GM18858 (cell line): ENCODE measurements around the gene SDK2.

ENCODE experiments used
- ATAC-seq: cut with Tn5 transposase; IDR thresholded peaks from one replicate; pipeline ENCODE4 v1.9.1; 2021; ENCODE audit not compliant: unreplicated experiment

Gene SDK2

DNA sequence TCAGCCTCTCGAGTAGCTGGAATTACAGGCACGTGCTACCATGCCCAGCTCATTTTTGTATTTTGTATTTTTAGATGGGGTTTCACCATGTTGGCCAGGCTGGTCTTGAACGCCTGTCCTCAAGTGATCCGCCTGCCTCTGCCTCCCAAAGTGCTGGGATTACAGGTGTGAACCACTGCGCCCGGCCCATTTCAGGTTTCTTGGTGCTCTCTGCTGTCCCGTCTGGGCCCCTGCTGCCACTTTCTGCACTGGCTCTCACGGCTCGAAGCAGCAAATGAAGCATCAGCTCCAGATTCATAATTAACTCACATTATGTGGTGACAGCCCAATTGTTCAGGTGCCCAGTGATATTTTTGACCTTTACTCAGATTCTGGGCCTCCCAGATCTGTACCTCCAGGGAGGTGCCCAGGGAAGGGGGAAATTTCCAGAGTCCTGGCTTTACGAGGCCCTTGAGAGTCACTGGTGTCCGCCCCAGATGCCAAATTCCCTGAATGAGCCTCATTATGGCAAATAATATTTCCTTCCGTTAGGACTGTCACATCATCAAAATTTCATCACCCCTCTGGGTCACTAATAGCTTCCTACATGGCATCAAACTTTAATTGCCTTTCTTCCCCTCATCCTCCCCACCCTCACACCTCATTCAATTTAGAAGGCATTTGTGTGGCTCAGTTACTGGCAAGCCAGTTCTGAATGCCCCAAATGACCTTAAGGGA lies 9.0 kb downstream of the SDK2 start:
- ATAC-seq = no peak

DNA sequence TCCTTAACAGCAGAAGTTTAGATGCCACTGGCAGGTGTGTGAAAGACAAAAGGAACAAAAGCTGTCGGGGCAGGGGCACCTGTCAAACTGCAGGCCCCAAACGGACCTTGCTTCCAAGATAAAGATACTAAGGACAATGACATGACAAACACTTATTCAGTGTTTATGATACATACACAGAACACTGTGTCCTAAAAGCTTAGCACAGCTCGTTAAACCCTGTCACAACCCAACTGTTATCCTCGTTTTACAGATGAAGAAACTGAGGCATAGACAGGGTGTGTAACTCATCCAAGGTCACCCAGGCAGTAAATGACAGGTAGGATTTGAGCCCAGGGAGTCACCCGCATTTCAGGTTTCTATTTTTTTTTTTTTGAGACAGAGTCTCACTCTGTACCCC lies 9.6 kb downstream of the SDK2 start:
- no peak for ATAC-seq

DNA sequence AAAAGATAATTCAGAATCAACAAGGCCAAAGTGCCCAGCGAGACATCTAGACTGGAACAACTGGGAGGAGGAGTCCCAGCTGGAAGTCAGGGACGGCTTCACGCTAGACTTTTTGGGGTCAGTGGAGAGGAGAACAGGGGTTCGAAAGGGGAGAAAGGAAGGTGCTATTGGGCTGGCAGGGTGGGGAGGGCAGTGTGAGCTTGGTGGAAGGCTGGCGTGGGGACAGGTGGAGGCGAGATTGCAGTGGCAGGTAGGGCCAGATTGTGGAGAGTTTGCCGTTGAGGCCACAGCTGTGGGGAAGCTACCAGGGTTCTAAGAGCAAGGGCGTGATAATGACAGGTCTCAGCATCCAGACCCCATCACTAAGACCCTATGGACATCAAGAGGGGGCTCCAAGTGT lies 10.5 kb downstream of the SDK2 start:
- no peak for ATAC-seq

DNA sequence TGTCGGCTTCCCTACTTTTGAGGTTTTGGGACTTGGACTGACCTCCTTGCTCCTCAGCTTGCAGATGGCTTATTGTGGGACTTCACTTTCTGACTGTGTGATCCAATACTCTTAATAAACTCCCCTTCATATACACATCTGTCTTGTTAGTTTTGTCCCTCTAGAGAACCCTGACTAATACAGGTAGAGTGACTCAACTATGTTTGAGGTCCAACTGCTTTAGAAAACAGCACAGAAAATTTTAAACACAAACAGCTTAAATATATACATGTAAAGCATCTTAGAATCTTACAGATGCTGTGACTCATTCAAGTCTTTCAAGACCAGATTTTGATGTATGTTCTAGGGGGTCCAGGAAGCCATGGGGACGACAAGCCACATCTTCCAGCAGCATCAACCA lies 11.7 kb downstream of the SDK2 start:
- ATAC-seq = no peak

DNA sequence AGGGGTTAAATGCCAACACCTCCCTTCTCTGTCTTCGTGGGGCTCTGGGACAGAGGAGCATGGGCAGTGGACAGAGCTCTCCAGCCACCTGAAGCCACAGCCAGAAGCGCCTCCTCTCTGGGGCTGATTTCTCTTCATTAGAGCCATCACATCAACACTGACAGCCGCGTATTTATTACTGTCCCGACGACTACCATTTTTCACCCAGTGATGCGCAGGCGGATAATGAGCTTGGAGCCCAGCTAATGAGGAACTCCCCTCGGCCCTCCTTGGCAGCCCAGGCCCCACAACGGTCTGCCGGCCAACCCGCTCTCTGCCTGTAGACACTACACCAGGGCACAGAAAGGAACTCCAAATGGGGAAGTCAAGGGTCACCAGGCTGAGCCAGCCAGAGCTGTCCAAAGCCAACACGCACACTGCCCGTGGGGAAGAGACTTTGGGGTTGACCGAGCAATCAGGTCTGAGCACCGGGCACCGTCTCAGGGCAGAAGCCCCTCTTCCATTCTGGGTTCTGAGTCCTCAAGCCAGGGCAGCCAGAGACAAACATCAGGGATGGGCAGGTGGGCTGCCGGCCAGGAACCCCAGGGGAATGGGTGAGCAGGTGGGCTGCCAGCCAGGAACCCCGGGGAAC lies 13.2 kb downstream of the SDK2 start:
- no peak for ATAC-seq

DNA sequence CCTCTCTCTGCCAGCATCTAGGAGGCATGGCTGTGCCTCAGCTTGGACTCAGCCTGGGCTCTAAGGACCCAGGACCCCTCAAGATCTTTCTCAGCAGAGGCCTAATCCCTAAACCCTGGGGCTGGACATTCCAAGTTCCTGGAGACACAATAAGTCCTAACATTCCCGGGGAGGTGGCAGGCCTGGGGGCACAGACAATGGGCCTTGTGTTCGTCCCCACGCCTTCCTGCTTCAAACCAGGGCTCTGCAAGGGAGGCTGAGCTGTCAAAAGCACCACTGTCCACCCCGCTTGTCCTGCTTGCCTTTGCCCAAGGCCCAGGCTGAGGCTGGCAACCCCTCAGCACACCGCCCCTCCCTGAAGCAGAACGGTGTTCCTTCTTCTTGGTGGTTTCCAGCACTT lies 13.7 kb downstream of the SDK2 start:
- no peak for ATAC-seq

DNA sequence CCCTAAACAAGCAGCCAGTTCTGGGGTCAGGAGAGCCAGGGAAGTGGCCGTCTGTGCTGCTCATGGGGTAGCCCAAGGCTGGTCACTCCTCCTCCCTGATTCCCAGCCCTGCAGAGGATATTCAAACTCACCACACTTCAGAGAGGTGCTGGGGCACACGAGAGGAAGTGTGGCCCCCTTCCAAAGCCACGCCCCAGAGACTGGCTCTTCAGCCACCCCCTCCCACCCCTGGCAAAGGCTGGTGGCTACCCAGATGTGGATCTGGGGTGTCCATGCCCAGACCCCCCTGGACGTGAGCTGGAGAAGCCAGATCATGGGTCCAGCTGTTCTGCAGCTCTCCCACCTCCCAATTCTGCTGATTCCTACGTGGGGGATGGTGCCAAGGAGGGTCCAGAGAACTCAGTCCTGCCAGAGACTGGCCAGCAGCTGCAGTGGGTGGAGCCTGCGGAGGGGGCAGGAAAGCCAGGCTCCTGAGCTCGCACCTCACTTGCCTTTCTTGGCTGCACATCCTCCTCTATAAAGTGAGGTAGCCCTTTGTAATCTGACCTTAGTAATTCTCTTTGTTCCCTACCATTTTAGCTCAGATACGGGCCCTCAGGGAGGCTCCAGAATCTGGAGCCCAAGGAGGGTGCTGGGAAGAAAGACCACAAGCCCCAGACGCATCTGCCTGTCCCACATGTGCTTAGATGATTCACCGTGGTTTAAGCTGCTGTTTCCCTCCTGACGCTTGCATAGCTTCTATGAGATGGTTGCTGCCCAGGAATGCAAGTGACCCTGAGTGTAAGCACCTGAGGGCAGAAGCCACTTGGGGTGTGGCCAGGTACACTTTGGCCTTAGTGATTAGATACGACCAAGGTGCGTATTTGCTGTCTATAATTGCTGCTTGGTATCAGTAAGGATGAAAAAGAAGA lies 15.3 kb downstream of the SDK2 start:
- ATAC-seq = no peak

DNA sequence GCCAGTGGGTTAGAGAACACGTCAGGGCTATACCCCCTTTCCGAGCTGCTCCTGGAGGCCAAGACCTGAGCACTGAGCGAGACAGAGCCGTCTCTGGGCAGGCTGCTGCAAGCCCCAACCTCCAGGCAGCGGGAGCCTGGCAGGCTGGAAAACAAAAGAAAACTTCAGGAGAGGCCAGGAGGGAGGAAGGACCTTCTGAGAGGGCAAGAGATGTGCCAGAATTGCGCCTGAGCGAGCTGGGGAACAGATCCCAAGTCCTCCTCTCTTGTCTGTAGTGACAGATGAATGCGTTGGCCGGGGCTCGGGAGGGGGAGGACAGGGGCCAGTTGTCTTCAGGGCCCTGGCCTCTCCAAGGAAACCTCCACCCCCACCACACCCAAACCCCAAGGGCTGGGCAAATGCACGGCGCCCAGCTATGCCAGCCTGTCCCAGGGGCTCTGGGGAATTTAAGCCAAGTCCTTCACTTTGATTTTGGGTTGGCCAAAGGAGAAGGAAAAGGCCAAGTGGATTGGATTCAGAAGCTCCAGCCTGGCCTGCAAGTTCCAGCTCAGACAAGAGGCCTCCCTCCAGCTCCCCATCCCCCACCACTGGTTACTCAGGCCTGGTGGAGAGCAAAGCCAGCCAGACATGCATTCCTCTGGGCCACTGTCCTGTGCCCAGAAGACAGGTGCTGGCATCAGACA lies 18.1 kb downstream of the SDK2 start:
- ATAC-seq = no peak

DNA sequence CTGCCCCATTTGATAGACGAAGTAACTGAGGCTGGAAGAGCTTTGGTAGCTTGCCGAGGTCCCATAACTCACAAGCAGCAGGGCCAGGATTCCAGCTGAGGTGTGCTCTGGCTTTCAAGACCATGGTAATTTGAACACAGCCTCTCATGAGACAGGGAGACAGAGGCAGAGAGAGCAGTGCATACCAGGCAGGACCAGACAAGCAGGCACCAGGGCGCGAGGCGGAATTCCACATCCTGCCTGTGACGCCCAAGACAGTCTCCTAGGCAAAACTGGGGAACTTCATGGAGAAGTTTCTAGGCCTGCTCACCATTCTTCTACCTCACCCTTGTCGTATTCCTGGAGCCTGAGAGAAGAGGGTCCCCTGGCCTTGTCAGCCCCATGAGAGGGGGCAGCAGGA lies 19.2 kb downstream of the SDK2 start:
- ATAC-seq = no peak

DNA sequence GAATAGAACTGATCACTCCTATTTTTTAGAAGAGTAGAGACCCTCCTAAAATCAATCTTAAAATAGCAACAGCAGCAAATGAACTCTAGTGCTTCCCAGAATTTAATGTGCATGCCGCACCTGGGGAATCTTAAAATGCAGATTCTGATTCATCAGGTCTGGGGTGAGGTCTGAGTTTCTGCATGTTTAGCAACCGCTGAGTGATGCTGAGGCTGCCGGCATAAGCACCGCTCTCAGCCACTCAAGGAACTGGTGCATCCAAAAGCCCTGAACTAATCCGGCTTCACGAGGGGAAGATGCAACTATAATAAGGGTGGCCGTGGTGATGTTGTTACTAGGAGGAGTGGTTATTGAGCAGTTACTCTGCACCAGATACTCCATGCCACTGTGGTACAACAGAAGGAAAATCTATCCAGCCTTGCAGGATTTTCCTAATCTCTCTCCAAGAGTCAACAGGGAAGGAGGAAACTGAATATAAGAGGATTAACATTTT lies 19.7 kb downstream of the SDK2 start:
- ATAC-seq = no peak

DNA sequence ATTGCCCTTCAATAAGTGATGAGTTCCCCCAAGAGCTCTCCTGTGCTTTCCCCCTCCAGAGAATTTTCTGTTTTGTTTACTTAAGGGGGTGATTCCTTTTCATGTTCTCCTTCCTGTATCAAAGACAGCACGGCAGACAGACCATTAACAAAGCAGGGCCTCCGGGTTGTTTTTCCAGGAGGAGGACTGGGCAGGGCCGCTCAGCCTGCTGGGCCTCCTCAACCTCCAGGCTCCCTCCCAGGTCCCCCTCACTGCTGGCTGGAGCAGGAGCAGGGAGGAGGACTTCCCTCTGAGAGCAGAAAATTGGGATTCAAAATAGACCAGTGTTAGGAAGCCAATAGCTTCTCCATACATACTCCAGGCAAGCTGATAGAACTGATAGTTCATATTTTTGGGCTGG lies 20.4 kb downstream of the SDK2 start:
- no peak for ATAC-seq

DNA sequence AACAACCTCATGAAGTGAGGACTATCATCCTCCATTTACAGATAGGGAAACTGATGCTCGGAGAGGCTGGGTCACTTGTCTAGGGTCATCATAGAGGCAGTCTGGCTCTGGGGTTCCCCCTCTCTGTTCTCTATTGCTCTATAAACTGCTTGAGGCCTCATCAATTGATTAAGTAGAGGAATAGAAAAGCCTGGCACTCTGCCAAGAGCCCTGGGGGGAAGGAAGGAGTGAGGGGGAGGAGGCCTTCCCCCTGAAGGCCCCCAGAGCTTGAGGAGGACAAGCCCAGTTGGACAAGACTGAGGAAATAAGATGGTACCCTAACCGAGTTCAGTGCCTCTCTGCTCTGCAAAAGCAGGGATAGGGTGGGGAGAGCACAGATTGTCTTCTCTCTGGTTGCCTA lies 21.0 kb downstream of the SDK2 start:
- no peak for ATAC-seq

DNA sequence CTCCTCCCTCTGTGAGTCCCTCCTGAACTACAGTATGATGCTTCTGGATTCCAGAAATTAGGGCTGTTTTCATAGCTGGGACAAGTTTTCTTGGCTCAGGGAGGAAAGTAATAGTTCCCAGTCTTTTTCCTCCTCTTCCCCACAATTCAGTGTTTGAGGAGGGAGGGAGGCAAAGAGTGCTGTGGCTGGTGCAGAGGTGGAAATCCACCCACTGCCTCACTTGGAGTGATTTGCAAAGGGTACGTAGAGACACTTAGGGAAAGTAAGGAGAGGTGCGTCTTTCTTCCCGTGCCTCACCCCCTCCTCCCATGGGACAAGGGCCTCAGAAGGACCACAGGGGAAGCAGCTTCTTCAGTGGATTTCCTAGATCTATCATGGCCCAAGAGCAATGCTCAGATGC lies 21.9 kb downstream of the SDK2 start:
- no peak for ATAC-seq

DNA sequence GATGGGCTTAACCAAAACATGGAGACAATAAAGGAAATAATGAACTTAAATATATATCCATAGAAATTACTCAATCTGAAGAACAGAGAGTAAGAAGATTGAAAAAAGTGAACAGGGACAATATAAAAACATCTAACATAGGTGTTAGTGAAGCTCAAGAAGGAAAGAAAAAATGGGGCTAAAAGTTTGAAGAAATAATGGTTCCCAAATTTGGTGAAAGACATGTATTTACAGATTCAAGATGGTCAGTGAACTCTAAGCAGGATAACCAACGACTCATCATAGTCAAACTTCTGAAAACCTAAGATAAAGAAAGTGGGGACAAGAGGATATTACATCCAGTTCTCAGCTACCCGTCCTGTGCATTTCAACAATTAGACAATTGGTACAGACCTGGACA lies 22.6 kb downstream of the SDK2 start:
- ATAC-seq = no peak

DNA sequence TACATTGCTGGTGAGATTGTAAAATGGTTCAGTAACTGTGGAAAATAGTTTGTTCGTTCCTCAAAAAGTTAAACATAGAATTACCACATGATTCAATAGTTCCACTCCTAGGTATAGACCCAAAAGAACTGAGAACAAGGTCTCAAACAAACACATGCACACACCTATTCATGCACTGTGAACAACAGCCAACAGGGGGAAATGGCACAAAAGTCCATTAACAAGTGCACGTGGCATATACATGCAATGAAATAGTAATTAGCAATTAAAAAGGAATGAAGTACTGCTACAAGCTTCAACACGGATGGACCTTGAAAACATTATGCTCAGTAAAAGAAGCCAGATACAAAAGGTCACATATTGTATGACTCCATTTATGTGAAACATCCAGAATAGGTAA lies 23.8 kb downstream of the SDK2 start:
- ATAC-seq = no peak

DNA sequence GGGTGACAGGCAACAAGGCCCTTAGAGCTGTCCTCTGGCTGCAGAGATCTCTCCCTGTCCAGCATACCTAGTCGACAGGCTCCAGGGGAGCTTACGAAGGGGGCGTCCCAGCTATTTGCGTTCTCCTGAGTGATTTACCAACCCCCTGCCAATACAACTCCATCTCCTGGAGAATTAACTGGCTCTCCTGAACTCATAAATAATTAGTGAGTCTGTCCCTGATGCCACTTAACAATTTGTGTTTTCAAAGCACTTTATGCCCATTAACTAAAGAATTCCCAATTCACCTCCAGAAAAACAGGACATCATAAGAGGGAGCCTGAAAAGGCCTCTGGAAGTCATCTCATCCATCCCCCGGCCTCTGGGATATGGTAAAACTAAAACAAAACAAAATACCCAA lies 26.7 kb downstream of the SDK2 start:
- no peak for ATAC-seq

DNA sequence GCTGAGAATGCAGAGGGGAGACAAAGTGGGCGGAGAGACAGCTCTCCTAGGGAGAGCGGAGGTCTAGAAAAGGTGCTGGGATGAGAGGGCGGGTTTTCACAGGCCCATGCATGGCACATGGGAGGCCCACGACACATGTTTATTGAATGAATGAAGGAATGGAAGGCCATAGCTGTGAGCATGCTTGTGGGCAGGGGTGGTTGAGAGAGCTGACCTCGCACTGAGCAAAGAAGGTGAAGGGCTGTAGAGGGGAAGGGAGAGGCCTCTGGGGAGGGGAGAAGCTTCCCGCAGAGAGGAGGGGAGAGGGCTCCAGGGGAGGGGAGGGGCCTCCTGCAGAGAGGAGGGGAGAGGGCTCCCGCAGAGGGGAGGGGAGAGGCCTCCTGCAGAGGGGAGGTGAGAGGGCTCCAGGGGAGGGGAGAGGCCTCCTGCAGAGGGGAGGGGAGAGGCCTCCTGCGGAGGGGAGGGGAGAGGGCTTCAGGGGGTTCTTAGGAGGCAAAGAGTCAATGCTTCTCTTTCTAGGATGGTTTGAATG lies 27.3 kb downstream of the SDK2 start:
- no peak for ATAC-seq

DNA sequence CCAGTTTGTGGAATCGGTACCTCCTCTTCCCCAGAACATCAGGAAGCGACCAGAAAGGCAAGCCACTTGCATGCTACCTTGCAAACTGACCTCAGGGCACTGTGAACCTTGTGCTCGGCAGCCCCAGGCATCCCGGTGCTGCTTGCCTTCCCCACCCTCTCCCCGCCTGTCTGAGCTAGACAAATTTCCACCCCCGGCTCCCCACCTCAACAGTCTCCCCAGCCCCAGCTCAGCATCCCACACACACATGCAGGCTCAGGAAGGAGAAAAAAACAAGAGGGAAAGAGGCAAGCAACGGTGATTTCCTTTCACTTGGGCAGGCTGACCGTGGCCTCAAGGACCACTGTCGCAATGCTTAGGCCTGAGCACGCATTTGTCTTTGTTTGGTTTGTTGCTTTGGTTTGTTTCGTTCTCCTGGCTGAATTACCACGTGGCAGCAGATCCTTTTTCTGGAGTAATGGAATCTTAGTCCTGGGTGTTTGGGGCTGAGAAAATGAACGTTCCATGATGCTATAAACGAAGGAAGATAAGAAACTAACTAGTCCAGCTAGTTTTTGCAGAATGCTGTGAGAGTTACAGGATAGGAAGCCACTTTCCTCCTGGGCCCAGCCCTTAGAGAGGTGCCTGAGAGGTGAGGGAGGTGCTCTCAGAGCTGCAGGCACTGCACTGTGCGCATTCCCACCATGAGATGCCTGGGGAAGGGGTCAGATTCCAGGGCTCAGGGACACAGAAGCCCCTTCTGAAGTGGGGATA lies 27.9 kb downstream of the SDK2 start:
- ATAC-seq = no peak

DNA sequence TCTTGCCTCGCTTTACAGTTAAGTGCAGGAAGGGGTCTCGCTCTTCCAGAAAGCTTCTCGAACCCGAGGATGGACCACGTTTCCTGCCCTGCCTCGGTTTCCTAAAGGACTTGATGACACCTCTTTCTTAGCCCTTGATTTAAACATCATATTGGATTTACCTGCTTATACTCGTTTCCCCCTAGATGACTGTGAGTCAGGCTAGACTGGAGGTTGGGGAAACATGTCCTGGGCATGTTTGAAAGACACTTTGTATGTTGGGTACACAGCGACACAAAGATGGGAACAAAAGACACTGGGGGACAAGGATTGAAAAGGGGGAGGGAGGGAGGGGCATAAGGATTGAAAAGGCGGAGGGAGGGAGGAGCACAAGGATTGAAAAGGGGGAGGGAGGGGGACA lies 30.0 kb downstream of the SDK2 start:
- ATAC-seq = no peak
